ENCODE results near the gene XCL1.
"Not testable (repeated sequence)": the region's sequence is repeated elsewhere in the genome, so short reads cannot be mapped to it uniquely, and the experiment has no call there.

GRCh38 chr1:168543840-168544498 is 32.4 kb upstream of the XCL1 start, which contains the start of gene XCL2:
- TF ChIP-seq POLR2AphosphoS5 (IDR thresholded peaks at IDR 0.05; ENCODE audit: low read depth, low read length); CTCF (IDR thresholded peaks at IDR 0.05); TCF7L2 (IDR thresholded peaks at IDR 0.05; ENCODE audit: low read depth, low read length): not testable (repeated sequence)
